Stimulated activated CD8-positive, alpha-beta memory T cell treated with anti-CD3 and anti-CD28 coated beads, Interleukin-2, amount 100 ng/mL, for 48 hours (primary cell): Measurements from ENCODE around the gene NRG2.

ENCODE experiments used
- DNase-seq, 2 donors: peaks; one replicate each; pipeline ENCODE4 v3.0.0-alpha.2; 2020; ENCODE audit warnings: low read depth in 2 of 2

NRG2 gene

DNA sequence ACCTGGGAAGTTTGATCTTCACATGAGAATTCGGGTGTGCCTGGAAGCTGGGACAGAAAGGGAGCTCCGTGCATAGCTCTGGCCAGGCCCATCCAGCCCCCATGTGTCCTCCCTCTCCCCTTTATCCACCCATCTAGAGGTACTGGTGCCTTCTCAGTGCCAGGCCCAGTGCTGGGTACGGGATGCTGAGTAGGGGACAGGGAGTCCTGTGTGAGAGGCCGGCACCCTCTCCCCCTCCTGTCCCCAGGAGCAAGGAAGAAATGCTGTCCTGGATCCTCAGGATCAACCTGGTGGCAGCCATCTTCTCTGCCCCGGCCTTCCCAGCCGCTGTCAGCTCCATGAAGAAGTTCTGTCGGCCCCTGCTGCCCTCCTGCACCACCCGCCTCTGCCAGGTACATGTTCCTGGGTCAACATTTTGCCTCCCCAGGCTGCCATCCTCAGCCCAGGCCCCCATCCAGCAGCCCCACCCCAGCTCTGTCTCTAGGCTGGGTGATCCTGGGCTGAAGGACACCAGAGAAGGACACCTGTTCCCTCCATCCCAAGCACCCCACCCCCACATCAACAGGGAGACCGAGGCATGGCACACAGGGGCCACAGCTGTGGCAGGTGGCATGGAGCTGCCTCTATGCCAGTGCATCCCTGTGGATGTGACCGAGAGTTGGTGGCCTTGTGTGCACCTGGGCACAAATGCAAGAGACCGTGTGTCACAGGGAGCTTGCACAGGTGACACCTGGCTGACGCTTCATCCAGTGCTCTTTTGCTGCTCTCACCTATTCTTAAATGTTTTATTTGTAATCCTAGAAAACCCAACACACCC is 204.5 kb downstream of the NRG2 start:
- no peak for DNase-seq

DNA sequence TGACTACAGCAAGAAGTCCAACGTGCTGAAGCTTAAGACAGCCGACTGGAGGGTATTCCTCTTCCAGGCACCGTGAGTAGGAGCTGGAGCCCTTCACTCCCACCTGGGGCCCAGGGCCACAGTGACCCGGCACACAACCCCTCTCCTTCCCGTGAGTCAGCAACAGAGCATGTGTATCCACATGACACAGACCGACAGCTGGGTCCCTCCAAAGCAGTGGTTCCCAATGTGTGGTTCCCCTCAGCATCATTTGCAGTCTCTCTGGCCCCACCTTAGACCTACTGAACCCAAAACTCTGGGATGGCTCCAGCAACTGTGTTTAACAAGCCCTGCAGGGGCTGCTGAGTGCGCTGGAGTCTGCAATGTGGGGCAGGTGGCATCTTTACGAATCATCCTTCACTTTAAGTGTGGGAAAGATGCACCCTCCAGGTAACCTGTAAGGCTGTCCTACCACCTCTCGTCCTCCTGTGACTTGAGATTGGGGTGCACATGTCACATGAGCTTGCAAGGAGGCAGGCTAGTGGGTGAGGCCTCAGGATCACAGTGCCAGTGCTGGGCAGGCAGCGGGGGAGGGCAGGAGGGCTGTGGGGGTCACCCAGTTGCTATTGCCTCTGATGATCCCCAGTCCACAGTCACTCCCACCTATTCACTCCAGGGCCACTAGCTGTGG is 205.3 kb downstream of the NRG2 start:
- DNase-seq: no peak

DNA sequence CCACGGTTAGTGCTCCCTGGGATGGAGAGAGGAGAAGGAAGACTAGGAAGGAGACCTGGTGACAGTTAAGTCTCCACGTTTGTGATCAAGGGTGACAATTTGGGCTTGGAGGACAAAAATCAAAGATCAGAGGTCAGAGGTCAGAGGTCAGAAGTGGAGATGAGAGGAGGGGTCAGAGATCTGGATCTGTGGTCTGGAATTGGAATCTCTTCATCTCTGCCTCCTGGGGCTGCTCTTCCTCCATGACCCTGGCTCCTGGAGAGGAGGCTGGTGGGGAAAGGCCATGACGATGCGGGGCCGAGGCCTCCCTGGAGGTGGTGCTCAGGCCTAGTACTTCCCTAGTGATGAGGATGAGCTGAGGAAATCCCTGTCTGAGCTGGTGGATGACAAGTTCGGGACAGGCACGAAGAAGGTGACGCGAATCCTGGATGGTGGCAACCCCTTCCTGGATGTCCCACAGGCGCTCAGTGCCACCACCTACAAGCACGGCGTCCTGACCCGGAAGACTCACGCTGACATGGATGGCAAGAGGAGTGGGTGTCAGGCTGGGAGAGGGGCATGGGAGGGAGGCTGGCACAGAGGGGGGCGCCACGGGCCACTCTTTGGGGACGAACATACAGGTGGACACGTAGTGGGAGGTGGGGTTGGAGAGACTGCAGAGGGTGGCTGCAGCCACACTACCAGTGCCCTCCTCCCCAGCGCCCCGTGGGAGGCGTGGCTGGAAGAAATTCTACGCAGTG is 206.5 kb downstream of the NRG2 start:
- DNase-seq: no peak

DNA sequence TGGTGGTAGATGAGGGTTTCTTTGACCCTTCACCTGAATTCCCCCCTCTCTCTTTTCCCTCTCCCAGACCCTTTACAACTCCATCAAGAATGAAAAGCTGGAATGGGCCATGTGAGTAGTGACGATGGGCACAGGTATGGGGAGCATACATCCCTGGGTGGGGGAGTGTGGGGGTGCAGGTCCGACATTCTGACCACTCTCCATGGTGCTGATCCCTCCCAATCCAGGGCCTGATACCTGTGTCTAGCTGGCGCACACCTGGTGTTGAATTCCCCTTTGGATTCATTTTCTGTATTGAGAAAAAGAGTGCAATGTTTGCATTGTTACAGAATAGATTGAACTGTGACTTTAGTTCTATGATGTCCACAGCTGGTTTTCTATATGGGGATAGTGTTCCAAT is 207.4 kb downstream of the NRG2 start:
- DNase-seq: no peak

DNA sequence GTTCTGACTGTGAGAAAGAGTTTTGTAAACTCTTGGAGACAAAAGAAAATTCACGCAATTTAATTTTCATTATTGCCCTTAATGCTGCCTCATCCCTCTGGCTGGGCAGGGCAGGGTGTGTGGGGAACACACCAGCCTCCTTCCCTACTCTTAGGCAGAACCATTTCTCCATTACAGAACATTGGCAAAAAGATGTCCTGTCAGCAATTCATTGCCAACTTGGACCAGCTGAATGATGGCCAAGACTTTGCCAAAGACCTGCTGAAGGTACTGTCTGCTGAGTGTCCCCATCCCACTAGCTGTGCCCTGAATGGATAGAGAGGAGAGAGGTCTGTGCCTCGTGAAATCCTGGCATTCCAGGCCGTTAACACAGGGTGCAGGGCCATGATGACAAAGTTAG is 209.6 kb downstream of the NRG2 start:
- DNase-seq: no peak

DNA sequence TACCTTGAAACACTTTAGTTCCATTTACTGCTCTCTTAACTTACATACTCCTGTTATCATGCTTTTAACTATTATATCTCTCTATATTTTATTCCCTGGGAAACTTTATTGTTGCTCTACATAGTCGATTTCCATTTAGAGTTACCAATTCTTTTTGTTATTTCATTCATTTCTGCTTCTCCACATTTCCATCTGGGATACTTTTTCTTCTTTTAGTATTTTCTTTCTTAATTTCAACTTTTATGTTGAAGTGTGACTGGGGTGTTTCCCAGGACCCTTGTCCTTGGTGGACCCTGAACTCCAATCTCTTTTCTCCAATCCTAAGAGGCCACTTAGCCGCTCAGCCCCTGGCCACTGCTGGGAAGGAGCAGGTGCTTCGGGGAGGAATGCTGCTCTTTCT is 211.5 kb downstream of the NRG2 start:
- no peak for DNase-seq

DNA sequence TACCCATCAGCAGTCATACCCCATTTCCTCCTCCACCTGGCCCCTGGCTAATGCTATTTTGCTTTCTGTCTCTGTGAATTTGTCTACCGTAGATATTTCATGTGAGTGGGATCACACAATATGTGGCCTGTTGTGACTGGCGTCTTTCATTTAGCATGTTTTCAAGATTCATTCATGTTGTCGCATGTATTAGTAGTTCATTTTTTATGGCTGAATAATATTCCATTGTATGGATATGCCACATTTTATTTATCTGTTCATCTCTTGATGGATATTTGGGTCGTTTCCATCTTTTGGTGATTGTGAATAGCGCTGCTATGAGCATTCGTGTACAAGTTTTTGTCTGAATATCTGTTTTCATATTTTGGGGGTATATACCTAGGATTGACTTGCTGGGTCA is 213.6 kb downstream of the NRG2 start:
- no peak for DNase-seq

DNA sequence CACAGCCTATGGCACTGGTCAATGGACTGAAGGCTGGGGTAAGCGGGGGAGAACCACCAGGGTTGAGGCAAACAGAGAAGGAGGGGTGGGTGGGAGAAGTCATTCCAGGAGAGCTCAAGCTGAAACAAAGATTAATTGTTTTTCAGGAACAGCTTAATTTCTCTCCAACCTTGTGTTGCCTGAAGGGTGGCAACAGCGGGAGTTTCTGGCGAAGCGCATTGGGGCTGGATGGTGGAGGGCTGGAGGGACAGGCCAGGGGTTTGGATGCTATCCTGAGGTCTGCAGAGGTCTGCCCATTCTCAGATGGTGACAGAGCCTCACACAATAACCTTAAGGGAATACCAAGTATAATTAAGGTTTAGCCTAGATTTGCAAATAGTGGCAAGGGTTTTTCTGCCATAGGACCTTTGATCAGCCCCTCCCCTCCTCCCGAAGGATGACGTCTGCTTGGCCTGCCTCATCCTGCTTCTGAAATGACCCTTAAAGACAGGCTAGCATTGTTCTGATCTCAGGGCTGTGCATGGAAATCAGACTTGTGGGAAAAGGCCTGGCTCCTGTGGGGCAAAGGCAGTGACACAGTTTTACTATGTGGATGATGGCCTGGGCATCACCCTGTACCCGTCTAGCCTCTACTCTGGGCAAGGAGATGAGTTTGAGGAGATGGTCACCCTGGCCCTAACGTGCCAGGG is 214.7 kb downstream of the NRG2 start:
- DNase-seq: no peak

DNA sequence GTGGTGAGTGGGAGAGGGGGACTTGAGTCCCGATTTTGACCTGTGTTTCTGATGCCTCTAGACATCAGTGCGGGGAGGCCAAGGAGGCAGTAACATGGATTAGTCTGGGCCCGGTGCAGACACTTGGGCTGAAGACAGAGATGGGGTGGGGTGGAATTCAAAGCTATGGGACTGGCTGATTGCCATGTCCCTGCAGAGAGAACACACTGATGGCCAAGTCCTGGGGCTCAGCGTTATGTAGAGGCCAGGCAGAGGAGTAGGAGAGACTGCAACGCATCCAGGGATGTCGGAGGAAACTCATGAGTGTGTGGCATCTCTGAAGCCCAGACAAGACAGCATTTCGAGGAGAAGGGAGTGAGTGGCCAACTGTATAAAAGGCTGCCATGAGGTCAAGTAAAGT is 217.4 kb downstream of the NRG2 start:
- no peak for DNase-seq

DNA sequence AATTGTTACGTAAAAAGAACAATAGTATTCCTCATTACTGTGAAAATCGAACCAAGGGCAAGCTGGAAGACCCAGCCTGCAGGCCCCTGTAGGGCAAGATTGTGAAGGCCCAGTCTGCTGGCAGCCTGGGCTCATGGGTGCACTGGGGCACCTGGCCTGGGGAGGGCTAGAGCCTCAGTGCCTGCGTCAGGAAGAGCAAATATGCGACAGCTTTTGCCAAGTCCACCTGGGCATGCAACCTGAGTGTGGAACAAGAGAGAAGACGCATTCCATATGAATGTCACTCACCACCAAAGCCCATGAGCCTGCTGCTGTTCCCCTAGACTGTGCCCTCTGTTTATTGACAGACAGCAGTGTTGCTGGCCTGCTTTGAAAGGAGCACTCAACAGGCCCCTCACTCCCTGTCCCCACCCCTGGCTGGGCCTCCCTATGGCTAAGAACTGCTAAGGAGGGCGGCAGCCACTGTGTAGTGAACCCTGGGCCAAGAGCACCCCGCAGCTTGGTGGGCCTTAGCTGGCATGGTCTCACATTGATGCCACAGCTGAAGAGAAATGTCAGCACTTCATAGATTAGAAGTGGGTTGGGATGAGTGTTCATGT is 219.2 kb downstream of the NRG2 start:
- DNase-seq: no peak

DNA sequence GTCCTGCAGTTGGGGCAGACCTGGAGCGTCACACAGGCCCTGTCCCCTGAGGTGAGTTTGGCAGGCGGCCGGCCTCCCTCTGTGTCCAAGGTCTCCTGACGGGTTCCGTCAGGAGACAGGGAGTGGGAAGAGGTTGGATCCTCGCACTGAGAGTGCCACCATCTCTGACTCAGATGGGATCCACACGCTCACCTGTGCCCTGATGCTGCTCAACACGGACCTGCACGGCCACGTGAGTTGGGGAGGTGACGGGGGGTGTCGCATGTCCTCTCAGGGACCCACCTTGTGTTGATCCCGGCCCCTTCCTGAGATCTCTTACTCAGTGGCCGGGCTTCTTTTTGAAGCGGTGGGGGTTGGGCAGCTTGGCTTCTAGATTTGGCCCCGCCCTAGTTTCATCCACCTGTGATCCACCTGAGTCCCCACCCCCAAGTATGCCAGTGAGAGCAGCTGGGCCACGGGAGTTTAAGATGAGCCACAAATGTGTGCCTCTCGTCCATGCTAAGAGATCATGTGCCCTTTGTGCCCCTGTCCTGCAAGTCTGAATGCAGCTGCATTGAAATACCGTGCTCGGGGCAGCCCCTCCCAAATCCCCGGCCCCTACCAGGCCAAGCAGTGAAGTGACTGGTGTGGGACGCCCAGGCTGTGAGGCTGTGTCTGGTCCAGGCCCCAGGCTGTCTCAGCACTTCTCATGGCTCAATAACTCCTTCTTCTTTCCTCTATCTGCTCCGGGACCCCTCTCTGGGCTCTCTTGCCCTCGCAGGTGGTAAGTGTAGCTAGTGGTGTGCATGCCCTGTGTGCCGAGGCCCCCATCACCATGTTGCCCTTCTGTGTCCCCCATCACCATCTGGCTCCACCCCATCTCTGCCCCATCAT is 220.3 kb downstream of the NRG2 start:
- no peak for DNase-seq

DNA sequence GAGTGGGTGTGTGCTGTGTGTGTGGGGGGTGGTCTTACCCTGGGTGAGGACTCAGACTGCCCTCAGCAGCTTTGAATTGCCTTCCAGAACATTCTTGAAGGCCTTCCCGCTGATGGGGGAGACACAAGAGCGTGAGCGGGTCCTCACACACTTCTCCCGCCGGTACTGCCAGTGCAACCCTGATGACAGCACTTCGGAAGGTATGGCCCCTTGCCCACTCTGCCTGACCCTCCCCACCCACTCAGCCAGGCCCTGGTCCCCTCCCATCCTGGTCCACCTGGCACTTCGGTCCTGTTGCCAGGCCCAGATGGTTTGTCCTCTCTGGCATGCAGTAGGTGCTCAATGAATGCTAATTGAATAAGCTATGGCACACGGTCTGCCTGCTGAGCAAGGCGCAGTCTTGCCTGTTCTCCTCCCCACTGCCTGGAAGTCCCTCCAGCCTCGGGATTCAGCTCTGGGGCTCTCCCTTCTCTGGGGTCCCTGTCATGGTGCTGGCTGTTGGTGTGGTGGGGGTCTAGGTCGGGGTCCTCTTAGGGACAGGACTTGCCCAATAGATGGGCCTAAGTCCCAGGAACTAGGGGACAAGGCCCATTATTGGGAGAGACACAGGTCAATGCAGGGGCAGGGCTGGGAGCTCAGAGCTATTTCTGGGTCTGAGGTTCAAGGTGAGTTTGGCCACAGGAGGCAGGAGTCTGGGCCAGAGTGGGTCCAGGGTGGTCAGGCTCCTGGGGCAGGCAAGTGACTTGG is 221.1 kb downstream of the NRG2 start:
- no peak for DNase-seq

DNA sequence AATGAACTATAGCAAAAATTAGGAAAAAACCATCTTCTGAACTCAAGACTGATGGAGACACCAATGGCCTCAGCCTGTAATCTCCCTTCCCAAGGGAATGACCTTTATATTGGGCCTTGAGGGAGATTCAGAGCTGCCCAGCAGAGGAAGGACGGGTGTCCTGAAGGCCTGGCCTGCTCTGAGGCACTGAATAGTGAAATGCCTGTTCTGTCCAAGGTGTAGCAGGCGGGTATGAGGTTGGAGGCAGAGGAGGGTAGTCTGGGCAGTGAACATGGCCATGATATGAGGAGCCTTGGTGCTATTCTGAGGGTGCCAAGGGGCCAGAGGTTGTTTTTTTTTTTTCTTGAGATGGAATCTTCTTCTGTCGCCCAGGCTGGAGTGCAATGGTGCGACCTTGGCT is 222.5 kb downstream of the NRG2 start:
- DNase-seq: no peak

DNA sequence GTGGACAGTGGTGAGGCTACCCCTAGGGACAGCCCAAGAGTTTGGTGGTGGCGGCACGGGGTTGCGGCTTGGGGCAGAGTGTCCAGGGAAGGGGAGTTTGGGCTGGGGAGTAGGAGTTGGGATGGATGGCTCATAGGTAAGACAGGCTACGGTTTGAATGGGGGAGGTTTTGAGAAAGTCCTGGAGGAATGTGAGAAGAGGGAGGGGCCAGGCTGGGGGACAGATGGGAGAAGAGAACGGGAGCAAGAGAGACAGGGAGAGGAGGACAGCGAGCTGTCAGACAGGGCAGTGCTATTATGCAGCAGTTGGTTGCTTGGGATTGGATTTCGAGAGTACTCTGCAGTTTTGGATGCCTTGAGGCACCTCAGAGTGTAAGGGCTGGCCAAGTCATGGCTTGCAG is 223.0 kb downstream of the NRG2 start:
- no peak for DNase-seq

DNA sequence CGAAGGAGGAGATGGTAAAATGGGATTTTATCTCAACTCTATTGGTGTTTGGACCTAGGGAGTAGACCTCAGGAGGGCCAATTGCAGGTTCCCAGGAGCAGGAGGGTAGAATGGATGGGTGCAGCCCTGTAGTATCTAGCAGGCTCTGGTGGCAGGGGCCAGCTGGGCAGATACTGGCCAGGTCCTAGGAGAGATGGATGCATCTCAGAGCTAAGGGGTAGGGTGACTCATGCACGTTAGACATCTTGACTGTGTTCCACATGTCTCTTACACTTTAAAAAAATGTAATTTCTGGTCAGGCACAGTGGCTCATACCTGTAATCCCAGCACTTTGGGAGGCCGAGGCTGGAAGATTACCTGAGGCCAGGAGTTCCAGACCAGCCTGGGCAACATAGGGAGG is 225.1 kb downstream of the NRG2 start:
- no peak for DNase-seq

DNA sequence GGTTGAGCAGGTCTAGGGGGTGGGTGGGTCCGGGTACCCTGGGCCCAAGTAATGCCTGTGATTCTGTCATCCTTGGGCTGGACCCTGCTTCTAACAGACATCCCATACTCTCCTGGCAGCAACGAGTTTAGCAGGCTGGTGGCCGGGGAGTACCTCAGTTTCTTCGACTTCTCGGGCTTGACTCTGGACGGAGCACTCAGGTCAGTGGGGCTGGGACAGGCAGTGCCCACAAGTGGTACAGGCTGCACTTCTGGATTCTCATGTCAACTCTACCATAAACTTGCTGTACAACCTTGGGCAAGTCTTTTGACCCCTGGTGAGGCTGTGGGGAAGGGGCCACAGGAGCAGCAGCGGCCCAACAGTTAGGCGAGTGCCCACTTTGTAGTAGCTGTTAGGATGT is 225.7 kb downstream of the NRG2 start:
- DNase-seq: no peak

DNA sequence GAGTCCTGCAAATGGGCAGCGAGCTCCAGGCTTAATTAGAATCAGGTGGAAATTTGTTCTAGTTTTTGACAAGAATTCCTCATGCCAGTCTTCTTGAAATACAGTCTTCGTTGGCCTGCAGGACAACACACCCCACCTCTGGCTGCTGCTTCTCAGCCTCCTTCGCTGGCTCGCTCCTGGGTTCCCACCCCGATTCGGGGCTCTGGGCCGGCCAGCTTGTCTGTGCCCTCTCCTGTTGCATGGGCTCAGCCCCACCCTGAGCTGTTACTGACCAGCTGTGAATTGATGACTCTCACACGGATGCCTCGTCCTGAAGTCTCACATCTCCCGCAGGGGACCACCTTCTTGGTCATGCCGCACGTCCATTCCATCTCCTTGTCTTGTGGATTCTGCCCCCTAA is 226.5 kb downstream of the NRG2 start:
- DNase-seq: no peak

DNA sequence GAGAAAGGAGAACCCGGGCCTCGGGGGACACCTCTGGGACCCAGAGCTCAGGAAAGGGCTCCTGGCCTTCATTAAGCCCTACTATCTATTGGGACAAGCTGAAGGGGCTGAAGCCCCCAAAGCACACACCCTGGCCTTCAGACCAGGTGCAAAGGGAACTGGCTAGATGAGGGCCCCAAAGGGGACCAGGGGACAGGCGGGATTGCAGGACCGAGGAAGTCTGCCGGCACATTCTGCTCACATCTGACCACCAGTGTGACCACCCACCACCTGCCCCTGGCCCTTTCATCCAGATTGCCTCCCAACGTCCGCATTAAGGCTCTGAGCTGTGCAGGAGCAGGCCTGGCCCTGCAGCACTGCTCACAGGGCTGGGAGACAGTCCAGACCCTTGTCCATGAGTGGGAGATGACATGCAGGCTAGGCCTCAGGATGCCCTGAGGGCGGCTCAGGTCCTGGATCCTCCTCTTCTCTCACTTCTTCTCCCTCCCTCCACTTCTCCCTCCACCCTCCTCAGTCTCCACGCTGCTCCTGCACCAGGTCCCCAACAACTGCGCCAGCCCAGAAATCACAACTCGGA is 228.3 kb downstream of the NRG2 start:
- DNase-seq: no peak

DNA sequence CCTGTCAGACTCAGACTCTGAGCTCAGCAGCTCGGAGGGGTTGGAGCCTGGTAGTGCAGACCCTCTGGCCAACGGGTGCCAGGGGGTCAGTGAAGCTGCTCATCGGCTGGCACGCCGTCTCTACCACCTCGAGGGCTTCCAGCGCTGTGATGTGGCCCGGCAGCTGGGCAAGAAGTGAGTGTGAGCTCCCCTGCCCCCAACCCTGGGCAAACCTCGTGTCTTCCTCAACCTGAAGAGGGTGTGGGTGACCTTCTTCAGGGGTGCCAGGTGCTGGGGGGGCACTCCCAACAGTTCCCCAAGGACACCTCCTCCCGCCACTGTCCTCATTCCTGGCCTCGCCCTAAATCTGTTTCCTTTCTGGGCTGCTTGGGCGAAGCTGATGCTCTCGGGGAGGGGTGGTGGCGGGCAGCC is 228.9 kb downstream of the NRG2 start:
- no peak for DNase-seq
